ENCODE results near the gene CDHR2. TPM values are rescaled to one million over a fixed set of nuclear protein-coding genes. Genes with fewer than 3 reads are reported as not detected.

Gene CDHR2
- total RNA-seq, 1 experiment from 2014 or later = not detected

DNA sequence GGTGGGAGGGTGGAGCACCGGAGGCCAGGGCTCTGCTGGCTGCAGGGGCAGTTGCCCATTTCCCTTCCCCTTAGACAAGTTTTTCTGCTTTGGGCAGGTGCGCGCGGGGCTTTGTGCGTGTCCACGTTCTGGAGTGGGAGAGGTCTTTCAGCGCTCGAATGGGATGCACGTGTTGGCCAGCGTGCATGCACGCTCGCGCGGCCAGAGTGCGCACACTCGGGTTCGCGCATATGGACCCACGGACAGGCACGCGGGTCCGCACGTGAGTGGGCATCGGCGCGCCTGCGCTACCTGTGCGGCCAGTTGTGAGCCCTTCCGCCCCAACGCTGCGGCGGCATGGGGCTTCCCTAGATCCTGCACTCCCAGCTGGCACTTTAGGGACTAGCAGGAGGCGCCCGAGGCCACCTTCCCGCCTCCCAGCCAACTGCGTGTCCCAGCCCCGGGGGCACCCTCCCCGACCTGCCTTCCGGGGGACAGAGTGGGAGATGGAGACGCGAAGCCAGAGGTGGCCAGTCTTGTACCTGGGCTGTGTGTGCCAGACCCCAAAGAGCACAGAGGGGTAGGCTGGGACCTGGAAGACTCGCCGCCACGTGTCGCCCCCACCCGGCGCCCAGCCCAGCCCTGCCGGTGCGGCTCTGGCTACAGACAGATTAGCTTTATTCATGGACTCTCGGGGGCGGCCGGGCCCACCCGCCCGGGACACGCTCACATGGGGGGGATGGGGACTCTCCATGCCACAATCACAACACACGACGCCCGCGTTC is 70.6 kb downstream of the CDHR2 start:
- DNase-seq (ENCODE audit: low read depth) = no peak

DNA sequence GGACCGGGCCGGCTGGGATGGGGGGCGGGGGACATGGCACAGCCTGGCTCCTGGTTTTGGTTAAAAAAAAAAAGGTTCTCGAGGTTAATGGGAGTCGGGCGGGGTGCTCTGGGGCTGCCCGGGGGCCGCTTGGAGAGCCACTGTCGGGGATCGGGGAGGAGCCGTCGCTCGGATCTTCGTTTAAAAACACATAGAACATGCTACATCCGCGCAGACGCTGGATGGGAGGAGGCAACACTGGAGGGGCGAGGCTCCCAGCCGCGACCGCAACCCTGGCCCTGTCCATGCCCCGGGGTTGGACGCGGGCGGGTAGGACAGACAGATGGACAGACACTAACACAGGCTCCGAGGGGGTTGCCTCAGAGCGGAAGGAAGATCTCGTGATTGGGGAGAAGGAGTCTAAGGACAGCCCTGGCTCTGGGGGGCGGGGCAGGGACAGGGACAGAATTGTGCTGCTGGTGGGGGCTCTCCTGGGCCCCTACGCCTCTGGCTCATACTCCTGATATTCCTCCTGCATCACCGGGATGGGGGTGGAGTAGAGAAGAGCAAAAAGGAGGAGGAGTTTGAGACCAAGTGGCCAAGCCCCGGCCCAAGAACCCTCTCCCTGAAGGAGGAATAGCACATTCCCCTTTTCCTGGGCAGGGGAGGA is 71.3 kb downstream of the CDHR2 start:
- peak; percentile 83 for DNase-seq (ENCODE audit: low read depth)

DNA sequence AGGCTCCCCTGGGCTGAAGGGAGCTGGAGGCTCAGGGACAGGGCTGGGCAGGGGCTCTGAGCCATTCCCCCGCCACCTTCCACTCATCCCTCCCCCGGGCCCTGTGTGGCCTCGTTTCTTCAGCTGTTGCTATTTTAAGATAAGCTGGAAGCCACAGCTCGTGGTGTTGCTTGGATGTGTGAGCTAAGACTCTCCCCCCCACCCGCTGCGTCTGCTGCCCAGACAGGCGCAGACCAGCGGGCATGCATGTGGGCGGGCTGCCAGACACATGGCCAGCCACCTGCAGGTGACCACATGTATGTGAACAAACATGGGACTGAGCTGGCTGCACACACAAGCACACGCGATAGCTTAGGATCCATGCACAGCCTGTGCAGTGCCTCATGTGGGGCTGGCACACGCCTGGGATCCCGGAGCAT is 72.5 kb downstream of the CDHR2 start:
- peak; percentile 63 for DNase-seq (ENCODE audit: low read depth)

DNA sequence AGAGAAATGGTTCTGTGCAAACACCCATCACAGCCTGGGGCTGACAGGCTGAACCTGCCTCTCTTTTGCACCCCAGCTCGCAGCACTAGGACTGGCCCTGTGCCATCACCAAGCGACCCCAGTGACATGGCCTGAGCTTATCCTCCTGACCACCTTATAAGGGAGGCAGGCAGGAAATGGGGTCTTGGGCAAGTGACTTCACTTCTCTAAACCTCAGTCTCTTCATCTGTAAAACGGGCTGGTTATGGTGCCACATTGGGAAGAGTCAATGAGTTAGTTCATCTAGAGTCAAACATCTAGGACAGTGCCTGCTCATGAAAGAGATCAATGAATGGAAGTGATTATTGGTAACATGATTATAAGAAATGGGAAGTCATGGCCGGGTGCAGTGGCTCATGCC is 75.0 kb downstream of the CDHR2 start:
- DNase-seq (ENCODE audit: low read depth) = no peak

DNA sequence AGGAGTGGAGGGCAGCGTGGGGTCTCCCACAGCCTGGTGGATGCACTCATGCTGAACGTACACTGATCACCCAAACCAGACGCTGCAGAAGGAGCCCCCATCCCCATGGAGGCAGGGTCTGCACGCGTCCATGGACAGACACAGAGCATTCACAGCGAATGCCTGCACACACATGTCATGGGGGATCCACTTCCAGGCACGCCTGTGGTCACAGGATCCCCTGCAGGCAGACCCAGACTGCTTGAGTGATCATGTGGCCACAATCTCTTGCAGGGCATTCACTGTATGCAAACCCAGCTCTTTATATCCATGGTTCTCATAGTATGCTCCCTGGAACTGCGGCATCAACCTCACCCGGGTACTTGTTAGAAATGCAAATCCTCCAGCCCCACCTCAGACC is 75.8 kb downstream of the CDHR2 start:
- peak; percentile 41 for DNase-seq (ENCODE audit: low read depth)

DNA sequence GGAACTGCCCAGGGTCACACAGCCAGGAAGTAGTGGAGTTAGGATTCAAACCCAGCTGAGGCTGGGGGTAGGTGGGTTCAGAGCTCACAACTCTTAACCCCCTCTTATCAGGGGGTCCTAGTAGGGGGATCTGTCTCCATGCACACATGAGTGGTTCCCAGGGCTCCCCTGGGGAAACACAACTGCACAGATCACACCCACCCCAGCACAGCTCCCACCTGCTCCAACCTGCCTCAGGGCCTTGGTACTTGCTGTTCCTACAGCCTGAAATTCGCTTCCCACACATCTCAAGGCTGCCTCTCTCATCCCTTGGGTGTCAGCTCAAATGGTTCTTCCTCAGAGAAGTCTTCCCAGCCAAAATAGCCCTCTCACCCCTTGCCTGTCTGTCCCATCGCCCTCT is 76.4 kb downstream of the CDHR2 start:
- DNase-seq (ENCODE audit: low read depth) = no peak

DNA sequence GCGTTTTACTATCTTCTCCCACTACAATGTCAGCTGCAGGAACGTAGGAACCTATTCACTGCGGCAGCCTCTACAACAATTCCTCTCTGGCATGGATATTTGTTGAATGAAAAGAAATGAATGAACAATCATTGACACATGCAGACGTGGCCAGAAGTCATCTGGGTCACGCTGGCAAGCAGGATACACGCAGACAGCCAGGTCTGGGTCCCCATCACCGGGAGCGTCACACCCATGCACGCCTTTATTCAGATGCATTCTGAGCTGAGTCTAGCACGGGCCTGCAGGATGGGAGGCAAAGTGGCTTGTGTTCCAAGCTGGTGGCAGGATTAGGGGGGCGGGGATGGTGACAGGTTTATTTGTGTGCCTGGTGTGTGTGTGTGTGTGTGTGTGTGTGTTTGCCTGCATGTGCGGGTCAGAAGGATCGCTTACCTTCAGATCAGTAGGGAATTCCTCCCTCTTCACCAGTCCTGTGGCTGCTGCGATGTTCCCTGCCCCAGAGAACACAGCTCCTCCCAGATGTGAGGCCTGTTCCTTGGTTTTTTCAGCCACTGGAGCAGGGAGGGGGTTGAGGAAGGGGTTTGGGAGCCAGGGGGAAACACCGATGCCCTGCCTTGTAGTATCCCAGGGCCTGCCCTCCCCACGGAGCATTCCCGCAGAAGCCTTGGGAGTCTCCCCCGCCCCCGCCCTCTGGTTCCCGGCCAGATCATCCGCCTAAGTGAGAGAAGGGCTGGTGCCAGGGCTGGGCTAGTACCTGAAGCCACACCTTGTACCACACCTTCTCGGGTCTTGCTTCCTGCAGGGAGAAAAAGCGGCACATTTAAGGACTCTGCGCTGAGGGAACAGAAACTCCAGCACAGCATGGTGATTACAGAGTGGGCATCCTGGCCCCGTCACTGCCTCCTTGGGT is 77.1 kb downstream of the CDHR2 start:
- DNase-seq (ENCODE audit: low read depth) = no peak

DNA sequence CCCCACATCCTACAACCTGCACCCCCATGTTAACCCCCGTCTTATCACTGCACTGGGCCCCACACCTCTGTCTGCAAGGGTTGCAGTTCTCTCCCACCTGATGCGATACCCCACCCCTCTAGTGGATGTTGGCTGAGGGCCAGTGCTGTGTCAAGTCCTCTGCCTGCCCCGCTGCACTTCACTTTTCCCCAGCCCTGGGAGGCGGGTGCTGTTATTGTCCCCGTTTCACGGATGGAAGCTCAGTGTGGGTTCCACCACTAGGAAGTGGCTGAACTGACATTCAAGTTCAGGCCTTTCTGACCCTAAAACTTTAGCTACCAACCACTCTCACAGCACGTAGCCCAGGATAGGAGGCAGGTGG is 77.7 kb downstream of the CDHR2 start:
- DNase-seq (ENCODE audit: low read depth) = no peak

DNA sequence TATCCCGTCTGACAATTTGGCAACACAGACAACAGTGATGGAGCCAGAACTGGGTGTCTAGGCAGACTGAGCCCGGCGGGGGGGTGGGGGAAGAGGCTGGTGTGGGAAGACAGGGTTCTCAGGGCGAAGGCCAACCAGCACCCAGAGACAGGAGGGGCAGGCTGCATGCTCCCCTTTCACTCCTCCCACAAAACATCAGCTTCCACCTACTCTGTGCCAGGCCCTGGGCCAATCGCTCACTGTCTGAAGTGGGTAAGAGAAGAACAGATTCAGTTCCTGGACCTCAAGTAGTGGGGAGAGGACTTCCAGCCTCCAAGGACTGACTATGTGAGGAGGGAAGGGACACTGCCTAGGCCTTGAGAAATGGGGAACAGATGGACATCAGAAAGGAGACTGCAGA is 78.4 kb downstream of the CDHR2 start:
- DNase-seq (ENCODE audit: low read depth) = no peak

DNA sequence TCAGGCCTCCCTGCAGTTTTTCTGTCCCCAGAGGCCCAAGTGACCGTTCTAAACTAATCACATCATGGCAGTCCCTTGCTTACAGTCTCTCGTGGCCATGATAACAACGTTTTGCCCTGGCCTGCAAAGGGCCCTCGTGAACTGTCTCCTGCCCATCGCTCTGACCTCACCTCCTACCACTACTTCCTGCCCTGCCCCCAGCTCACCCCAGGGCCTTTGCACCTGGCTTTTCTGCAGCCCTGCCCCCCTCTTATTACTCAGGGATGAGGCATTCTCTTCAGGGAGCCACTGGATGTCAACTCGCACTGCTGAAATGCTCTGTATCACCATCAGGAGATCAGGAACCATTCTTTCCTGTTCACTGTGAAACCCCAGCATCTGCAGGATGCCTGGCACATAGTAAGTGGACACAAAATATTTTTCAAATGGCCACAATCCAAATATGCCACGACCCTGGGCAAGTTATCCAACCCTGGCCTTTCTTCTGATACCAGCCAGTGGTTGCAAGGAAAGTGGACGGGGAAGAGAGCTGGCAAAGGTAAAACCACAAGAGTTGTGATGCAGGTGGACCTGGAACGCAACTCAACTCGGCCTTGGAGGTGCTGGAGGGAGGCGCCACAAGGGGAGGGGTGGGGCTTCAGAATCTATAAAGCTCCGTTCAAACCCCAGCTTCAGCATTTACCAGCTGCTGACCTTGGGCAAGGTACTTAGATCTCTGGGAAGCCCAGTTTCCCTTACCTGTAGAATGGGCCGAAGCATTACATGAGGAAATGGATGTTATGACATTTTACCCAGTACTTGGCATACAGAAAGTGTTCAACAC is 79.5 kb downstream of the CDHR2 start:
- no peak for DNase-seq (ENCODE audit: low read depth)

DNA sequence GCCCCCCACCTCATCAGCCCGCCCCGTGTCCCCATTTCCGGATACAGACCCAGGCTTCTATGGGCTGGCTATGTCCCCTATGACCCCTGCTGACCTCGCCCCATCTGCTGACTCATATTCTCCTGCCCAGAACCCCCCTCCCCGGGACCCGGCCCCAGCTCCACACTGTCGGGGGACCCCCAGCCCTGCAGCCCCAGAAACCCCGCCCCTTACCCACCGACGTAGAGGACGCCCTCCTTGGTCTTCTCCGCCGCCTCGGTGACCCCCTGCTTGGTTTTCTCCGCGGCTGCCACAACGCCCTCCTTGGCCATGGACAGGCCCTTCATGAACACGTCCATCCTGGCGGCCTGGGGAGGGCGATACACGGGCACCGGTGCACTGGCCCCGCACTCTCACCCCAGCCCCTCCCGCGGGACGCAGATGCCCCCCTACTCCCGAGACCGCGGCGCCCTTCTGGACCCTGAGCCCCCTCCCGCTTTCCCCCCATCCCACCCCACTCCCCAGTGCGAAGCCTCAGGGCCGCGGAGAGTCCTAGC is 80.2 kb downstream of the CDHR2 start:
- no peak for DNase-seq (ENCODE audit: low read depth)

DNA sequence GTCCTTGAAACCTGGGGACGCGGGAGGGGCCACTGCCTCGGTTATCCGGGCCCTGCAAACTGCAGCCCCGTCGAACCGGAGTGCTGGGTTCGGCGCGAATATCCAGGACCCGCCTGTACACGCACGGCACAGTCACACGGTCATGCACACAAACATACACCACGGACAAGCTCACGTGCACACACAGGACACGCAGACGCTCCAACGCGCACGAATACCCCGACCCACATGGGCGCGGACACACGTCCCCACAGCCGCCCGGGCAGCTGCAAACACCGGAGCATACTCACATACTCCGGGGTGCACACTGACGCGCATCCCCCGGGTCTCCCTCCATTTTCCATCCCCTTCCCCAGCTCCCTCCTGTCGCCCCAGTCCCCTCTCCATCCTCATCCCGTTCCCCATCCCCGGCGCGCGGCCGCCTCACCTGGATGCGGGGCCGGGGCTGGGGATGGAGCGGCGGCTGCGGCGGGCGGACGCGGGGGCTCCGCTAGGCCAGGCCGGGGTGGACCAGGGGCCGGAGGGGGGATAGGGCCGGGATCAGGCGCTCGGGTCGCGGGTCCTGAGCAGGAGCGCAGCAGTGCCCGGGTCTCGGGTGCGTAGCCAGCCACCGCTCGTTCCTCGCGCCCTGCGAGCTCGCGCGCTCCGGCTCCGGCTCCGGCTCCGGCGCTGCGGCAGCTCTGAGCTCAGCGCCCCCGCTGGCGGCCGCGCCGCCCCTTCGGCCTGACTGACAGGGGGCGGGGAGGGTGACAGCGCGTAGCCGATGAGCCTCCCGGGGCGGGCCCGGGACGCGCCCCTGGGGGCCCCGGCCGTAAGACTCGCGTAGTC is 80.9 kb downstream of the CDHR2 start, which contains the start of the genes EIF4E1B and SNCB:
EIF4E1B (plus strand) TSS at position 823 of the 828 bp plus-strand sequence. CDS start 12,113 bp downstream, outside the sequence.
SNCB (minus strand) TSS at position 682 of the 828 bp plus-strand sequence. CDS start 880 bp downstream, outside the sequence.
- DNase-seq (ENCODE audit: low read depth) = no peak

DNA sequence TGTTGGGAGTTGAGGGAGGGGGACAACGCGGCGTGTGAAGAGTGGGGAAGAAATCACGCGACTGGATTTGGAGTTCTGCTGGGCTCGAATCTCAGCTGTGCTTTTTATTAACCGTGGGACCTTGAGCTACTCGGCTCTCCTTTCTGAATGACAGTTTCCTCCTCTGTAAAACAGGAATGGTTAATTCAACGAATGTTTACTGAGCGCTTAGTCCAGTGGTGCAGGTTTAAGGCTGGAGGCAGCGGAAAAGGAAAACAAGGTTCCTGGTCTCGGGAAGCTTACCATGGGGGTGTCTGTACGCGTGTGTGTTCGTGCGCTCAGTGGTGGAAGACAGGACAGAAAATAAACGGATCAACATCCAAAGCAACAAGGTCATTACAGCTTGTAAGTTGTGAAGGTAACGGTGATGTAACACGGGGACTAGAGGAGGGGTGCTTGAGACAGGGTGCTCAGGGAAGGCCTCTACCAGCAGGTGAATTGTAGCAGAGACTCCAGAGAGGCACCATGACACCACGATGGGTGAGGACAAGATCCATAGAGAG is 81.6 kb downstream of the CDHR2 start:
- no peak for DNase-seq (ENCODE audit: low read depth)

DNA sequence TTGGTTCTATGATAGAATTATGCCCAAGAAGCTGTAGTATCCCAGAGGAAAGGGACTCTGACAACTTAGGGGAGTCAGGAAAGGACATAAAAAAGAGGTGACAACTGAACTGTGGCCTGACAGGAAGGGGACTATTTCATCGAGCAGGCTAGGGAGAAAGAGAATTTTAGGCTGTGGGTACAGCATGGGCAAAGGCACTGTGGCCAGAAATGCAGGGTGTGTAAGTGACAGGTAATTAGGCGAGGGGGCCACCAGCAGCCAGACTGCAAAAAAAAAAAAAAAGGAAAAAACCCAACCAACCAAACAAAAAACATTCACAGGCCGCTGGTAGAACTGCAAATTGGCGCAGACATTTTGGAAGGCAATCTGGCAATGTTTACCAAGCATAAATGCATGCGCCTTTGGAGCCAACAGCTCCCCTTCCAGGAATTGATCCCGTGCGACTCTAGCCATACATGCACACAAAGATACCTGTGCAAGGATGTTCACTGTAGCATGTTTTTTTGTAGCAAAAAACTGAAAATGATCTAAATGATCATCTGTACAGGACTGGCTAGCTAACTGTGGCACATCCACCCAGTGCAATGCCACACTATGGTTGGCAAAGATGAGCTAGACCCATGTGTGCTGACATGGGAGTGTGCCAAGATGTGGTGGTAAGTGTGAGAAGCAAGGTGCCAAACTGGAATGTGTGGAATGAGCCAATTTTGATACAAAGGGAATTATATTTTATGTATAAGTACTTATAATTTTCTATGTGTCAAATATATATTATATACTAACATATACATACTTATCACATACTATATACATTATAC is 82.5 kb downstream of the CDHR2 start:
- no peak for DNase-seq (ENCODE audit: low read depth)

DNA sequence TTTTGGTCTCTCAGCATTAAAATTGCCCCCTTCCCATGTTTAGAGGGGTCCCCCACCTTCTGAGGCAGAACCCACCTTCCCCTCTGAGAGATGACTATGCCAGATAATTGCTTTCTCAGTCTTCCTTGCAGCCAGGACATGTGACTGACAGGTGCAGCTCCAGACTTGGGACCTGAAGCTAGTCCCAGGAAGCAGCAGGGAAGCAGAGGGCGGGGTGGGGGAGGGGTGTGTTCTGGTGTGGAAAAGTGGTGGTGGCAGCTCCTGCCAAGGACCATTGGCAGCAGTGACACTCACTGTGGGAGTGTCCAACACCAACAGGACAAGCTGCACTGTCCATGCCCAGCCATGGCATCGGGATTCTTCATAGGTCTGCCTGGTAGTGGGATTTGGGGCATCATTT is 83.6 kb downstream of the CDHR2 start:
- DNase-seq (ENCODE audit: low read depth) = no peak

DNA sequence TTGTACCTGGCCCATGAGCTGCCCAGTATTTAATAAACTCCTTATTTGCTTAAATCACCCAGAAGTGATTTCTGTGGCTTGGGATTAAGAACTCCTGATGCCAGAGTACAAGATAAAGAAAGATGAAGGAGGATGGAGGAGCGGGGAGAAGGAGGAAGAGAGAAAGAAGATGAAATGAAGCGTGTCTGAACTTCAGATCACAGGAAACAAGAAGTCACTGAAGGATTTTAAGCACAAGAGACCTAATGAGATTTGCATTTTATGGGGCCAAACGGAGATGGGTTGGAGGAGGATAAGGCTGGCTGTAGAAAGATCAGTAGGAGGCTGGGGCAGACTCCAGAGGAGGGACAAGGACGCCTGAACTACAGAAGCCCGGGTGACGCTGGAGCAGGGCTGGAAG is 84.5 kb downstream of the CDHR2 start:
- DNase-seq (ENCODE audit: low read depth) = no peak

DNA sequence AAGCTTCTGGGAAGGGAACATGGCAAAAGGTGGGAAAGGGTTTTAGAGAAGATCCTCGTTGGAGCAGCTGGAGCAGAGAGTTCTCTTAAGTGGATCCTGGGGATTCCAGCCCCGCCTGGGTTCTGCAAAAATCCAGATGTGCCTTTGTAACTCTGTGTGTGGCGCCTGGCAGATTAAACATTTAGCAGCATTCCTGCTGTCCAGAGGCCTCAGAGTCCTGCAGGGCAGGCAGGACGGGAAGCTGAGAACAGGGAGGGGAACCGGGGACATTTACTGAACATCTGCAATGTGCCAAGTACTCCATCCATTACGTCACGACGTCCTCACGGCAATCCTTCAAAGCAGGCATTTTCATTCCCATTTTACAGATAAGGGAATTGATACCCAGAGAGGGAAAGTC is 87.3 kb downstream of the CDHR2 start:
- DNase-seq (ENCODE audit: low read depth) = no peak

DNA sequence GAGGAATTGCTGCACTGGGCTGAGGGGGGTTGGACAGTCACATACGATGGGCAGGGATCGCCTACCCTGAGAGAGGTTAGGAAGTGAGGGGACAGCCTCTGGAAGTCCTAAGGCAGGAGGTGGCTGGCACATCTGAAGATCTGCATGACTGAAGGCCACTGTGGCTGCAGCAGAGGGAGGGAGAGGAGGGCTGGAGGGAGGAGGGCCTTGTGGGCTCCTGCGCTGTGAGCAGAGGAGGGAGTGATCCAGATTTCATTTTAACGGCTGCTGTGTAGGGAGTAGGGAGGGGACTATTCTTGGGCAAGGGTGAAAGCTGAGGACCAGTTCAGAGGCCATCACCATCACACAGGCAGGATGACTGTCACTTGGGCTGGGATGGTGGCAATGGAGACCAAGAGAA is 88.4 kb downstream of the CDHR2 start:
- no peak for DNase-seq (ENCODE audit: low read depth)

DNA sequence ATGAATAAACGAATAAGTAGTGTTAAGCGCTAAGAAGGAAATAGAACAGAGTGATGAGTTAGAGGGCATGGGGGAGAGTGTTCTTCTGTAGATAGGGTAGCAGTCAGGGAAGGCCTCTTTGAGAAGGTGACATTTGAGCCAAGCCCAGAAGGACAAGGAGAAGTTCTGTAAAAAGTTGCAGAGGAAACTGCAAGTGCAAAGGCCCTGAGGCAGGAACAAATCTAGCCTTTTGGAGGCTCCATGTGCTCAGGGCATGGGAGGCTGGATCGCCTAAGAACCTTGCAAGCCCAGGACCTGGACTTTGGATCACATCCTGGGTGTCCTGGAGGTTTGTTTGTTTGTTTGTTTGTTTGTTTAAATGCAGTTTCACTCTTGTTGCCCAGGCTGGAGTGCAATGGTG is 89.3 kb downstream of the CDHR2 start:
- DNase-seq (ENCODE audit: low read depth) = no peak
